ENCODE results near the gene TMPO.
A peak's percentile ranks its signal among the peaks of the same experiment; 100 is the strongest.
"Not testable (repeated sequence)": the region's sequence is repeated elsewhere in the genome, so short reads cannot be mapped to it uniquely, and the experiment has no call there.

The TMPO gene, protein sequence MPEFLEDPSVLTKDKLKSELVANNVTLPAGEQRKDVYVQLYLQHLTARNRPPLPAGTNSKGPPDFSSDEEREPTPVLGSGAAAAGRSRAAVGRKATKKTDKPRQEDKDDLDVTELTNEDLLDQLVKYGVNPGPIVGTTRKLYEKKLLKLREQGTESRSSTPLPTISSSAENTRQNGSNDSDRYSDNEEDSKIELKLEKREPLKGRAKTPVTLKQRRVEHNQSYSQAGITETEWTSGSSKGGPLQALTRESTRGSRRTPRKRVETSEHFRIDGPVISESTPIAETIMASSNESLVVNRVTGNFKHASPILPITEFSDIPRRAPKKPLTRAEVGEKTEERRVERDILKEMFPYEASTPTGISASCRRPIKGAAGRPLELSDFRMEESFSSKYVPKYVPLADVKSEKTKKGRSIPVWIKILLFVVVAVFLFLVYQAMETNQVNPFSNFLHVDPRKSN

DNA sequence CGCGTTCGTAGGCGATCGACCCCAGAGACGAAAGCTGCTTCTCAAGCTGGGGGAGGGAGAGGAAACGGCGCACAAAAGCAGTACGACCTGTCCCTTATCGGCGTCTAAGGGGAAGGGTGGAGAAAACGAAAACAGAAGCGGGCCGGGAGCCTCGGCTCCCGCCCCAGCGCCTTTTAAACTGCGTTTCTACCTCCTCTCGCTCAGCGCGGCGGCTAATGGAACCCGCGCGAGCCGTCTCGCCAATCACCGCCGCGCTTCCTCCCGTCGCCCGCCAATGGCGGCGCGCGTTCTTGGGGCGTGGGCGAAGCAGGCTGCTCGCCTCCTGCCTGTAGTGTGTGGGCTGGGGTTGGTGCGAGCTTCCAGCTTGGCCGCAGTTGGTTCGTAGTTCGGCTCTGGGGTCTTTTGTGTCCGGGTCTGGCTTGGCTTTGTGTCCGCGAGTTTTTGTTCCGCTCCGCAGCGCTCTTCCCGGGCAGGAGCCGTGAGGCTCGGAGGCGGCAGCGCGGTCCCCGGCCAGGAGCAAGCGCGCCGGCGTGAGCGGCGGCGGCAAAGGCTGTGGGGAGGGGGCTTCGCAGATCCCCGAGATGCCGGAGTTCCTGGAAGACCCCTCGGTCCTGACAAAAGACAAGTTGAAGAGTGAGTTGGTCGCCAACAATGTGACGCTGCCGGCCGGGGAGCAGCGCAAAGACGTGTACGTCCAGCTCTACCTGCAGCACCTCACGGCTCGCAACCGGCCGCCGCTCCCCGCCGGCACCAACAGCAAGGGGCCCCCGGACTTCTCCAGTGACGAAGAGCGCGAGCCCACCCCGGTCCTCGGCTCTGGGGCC is at the start of gene TMPO:
Gene TMPO (plus strand): TSS at position 304 of the 824 bp plus-strand sequence. CDS start 278 bp downstream, at position 582.
- DNase-seq (ENCODE audit: low read depth): peak; percentile 81

DNA sequence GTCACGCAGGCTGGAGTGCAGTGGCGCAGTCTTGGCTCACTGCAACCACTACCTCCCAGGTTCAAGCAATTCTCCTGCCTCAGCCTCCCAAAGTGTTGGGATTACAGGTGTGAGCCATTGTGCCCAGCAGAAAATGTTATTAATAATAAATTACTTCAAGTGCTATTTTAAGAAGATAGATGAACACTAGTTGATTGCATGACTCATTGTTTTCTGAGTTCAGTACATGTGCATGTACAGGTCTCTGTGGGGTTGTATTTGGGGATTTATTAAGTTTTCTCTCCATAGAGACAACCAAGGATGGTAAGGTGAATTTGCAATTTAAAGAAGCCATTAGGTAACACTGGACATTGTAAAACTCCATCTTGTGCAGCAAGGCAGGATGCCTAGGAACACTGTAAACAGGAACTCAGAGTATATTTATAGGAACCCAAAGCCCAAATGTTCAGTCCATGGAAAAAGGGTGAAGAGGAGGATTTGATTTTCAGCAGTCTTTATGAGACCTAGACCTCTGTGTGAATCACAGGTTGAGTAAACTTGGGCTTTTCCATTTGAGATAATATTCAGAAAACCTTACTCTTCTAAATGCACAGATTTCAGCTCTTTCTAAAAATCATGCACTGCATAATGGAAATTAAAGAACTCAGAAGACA is 49.3 kb upstream of the TMPO start:
- no peak for DNase-seq (ENCODE audit: low read depth)

GRCh38 chr12:98466640-98467400 is 48.6 kb upstream of the TMPO start:
- no peak for DNase-seq (ENCODE audit: low read depth)

- DNase-seq (ENCODE audit: low read depth): no peak
Measured at GRCh38 chr12:98469109-98469508, 46.3 kb upstream of the TMPO start.

- DNase-seq (ENCODE audit: low read depth): no peak
Measured at GRCh38 chr12:98470469-98471082, 44.8 kb upstream of the TMPO start.

GRCh38 chr12:98471085-98471484 is 44.3 kb upstream of the TMPO start:
- no peak for DNase-seq (ENCODE audit: low read depth)

DNA sequence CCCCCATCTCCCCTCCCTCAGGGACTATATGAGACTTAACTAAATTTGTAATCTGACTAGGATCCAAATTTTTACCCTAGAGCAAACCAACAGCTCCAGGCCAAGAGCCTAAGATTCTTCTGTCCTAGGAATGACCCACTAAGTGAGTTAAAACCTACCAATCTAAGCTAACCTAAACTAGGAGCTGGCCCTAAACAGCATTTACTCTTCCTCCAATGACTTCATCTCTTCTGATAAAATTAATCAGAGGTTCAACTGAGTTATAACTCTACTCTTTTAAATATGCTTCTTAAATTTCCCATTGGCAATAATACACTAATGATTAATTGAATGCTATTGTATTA is 39.9 kb upstream of the TMPO start:
- DNase-seq (ENCODE audit: low read depth): peak; percentile 65

DNA sequence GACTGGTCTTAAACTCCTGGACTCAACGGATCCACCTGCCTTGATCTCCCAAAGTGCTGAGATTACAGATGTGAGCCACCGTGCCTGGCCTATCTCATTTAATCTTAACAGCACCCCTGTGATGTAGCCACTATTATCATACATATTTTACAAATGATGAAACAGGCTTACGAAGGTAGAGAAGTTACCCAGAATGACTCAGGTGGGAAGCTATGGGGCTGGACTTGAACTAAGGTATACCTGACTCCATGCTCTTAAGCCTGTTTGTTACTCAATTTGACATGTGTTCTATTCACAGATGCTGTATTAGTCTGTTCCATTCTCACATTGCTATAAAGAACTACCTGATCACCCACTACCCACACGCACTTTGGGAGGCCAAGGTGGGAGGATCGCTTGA is 36.8 kb upstream of the TMPO start:
- no peak for DNase-seq (ENCODE audit: low read depth)

- DNase-seq (ENCODE audit: low read depth): no peak
Measured at GRCh38 chr12:98483621-98484503, 31.5 kb upstream of the TMPO start.

DNA sequence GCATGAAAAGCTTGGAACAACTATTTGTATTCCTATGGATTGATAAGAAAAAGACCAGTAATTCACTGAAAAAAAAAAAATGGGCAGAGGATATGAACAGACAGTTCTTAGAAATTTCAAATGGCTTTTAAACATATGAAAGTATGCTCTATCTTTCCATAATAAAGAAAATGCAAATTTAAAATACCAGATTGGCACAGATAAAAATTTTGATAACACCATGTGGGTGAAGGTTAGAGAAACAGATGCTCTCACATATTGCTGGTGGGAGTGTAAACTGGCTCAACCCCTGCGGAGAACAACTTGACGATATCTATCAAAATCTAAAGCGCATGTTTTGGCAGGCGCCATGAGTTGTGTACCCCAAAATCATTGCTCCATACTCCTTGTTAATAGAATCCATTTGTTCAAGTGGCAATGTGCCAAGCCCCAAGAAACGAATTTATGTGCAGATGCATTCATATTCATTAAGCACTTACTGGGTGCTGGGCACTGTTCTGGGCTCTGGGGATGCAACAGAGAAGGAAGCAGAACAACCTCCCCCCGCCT is 29.5 kb upstream of the TMPO start:
- DNase-seq (ENCODE audit: low read depth): no peak

DNA sequence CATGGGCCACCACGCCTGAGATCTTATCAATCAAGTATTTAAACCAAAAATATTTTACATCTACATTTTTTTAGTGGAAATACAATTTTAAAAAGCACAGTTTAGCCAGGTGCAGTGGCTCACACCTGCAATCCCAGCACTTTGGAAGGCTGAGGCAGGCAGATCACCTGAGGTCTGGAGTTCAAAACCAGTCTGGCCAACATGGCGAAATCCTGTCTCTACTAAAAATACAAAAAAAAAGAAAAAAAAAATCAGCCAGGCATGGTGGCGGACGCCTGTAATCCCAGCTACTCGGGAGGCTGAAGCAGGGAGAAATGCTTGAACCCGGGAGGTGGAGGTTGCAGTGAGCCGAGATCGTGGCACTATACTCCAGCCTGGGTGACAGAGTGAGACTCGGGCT is 27.0 kb upstream of the TMPO start:
- not testable (repeated sequence) for DNase-seq (ENCODE audit: low read depth)

GRCh38 chr12:98489176-98489575 is 26.2 kb upstream of the TMPO start:
- DNase-seq (ENCODE audit: low read depth): no peak

DNA sequence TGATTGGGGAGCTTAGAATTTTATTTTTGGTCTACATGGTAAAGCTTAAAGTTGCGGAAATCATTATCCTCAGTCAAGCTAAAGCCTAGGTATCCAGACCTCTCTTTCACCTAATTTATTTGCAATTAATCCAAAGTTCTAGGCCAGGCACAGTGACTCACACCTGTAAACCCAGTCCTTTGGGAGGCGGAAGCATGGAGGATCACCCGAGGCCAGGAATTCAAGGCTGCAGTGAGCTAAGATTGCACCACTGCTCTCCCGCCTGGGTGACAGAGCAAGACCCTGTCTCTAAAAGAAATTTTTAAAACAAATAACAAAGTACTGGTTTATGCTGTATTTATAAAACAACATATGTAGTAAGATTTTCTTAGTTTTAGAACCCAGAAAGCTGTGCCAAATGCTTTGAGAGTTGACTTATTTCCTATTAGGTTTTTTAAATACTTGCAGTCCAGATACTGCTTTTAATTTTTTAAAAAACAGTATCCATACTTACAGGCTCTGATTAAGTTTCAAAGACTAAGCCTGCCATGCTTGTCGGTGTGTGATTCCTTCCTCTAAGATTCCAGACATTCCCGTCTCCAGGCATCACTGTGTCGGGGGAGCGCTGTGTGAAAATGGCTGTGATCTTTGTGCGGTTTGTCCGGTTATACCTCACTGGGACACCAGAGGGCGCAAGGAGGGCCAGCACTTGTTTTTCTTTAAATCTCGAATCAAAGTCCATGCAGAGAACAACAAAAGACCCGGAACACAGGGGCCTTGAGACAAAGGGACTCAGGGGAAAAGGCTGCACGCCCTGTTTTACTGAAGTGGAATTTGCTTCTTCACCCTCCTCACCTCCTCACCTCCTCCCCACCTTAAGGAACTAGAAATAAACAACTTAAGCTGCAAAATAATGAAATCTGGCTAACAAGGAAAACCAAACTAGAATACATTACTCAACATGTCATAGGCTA is 24.6 kb upstream of the TMPO start:
- DNase-seq (ENCODE audit: low read depth): peak; percentile 81

DNA sequence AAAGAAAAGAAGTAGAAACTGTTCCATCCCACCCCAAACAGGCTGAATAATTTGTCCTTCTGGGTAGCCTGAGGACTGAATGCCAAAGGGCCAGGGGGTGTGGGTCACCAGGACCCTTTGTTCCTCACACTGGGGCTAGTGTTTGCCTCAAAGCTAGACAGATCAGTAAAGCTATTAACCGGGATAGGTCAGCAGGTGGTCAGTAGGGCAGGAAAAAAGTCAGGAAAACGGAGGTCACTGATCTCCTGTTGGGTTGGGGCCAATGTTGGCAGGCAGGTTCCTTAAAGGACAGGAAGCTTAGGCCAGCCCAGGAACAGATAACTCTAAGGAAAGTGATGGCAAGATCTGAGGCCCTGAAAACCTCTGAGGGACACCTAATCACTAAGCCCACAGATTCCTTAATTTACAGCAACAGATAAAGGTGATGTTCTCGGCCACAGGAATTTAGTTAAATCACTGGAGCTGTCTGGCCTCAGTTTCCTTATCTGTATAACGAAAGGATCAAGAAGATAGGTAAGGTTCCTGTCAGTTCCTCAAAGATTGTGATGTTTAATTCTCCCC is 22.7 kb upstream of the TMPO start:
- DNase-seq (ENCODE audit: low read depth): no peak

GRCh38 chr12:98501266-98501629 is 14.1 kb upstream of the TMPO start:
- DNase-seq (ENCODE audit: low read depth): not testable (repeated sequence)

DNA sequence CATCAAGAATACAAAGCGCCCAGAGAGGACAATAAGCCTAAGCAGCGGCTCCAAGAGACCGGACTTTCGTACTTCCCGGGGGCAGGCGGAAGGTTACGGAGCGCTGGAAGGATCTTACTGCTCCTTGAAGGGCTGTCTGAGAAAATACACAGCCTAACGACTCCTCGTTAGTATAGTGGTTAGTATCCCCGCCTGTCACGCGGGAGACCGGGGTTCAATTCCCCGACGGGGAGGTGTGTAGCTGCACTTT is 12.1 kb upstream of the TMPO start:
- peak; percentile 86 for DNase-seq (ENCODE audit: low read depth)

DNA sequence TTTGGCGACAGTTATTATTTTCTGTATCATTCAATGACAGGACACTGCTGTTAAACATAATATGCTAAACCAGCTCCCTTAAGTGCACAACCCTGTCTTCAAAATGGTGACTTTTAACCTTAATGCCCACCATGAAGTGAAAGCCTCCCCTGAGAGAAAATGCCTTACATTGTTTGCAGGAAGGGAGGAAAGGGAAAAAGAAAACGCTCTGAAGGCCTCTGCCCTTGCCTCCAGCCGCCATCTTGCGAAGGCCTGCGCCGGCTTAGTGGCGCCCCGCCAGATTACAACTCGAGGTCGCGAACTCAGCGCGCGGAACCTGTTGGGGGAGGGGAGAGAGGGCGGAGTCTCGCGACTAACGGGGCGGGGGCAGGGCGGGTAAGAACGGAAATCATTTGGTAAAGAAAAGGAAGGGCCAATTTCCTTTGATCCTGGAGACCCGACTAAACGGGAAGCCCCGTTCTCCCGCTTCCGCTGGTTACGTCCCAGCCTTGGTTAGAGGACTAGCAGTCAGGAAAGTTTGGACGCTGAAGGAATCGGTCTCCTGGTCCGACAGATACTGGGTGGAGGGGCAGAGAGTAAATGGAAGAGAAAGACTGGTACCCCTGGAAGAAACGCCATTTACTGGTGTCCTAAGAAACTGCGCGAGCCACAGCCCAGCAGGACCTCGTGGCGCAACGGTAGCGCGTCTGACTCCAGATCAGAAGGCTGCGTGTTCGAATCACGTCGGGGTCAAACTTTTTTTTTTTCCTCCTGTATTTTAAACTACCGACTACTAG is 11.6 kb upstream of the TMPO start:
- peak; percentile 77 for DNase-seq (ENCODE audit: low read depth)

DNA sequence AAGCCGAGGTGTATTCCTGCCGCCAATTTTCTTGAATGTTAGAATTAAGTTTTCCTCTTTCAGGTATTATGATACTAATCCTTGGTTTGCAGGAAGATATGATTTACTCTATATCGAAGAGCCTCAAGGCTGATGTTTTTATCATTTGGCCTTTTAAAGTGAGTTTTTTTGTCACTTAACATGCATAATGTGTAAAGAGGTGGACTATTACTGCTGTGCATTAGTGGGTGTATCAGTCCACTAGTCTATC is 11.1 kb upstream of the TMPO start:
- no peak for DNase-seq (ENCODE audit: low read depth)

DNA sequence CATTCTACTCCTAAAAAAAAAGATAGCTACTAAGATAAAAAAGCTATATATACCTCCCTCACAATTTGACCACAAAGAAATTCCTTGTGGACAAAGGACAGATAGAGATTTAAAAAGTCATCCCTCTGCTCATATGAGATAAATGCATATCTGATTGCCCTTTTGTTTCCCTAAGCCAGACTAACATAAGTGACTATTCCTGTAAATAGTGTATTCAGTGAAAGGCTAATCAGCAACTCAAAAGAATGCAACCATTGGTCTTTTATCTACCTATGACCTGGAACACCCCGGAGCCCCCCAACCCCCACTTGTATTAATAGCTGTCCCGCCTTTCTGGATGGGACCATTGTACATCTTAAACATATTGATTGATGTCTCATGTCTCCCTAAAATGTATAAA is 6.3 kb upstream of the TMPO start:
- DNase-seq (ENCODE audit: low read depth): no peak

Data from GM04504 (cell line).